ENCODE measurements around the gene FAM13A.
"Not testable (repeated sequence)": the region's sequence is repeated elsewhere in the genome, so short reads cannot be mapped to it uniquely, and the experiment has no call there.

The FAM13A gene

GRCh38 chr4:89039730-89040338 lies 17.2 kb downstream of the FAM13A start:
- DNase-seq = no peak

- DNase-seq = no peak
These were observed 20.4 kb downstream of the FAM13A start for GRCh38 chr4:89036535-89036934.

- DNase-seq = no peak
These were observed 25.7 kb downstream of the FAM13A start for GRCh38 chr4:89031272-89031671.

GRCh38 chr4:89029591-89029990 lies 27.4 kb downstream of the FAM13A start:
- no peak for DNase-seq

- DNase-seq = no peak
These were observed 30.4 kb downstream of the FAM13A start for GRCh38 chr4:89026542-89026941.

GRCh38 chr4:89024051-89024675 lies 32.8 kb downstream of the FAM13A start:
- peak; percentile 81 for DNase-seq

- no peak for DNase-seq
These were observed 33.8 kb downstream of the FAM13A start for GRCh38 chr4:89023140-89023539.

GRCh38 chr4:89022426-89023128 lies 34.4 kb downstream of the FAM13A start:
- no peak for DNase-seq

- DNase-seq = no peak
These were observed 35.3 kb downstream of the FAM13A start for GRCh38 chr4:89021684-89022083.

GRCh38 chr4:89021062-89021461 lies 35.9 kb downstream of the FAM13A start:
- no peak for DNase-seq

GRCh38 chr4:89014897-89015296 lies 42.1 kb downstream of the FAM13A start:
- not testable (repeated sequence) for DNase-seq

- no peak for DNase-seq
These were observed 47.1 kb downstream of the FAM13A start for GRCh38 chr4:89009761-89010369.

- no peak for DNase-seq
These were observed 47.9 kb downstream of the FAM13A start for GRCh38 chr4:89009115-89009514.

GRCh38 chr4:89008166-89008565 lies 48.8 kb downstream of the FAM13A start:
- no peak for DNase-seq

GRCh38 chr4:89007338-89007939 lies 49.5 kb downstream of the FAM13A start:
- no peak for DNase-seq

- no peak for DNase-seq
These were observed 50.7 kb downstream of the FAM13A start for GRCh38 chr4:89006307-89006706.

GRCh38 chr4:89005066-89005465 lies 51.9 kb downstream of the FAM13A start:
- DNase-seq = not testable (repeated sequence)

- no peak for DNase-seq
These were observed 55.1 kb downstream of the FAM13A start for GRCh38 chr4:89001647-89002445.

- peak; percentile 6 for DNase-seq
These were observed 56.1 kb downstream of the FAM13A start for GRCh38 chr4:89000844-89001360.

GRCh38 chr4:89000382-89000781 lies 56.6 kb downstream of the FAM13A start:
- no peak for DNase-seq

- no peak for DNase-seq
These were observed 57.5 kb downstream of the FAM13A start for GRCh38 chr4:88999392-88999930.

- no peak for DNase-seq
These were observed 58.1 kb downstream of the FAM13A start for GRCh38 chr4:88998891-88999290.
